Calu3 (cell line): ENCODE data around the gene SLC16A2. TPM values are rescaled to one million over a fixed set of nuclear protein-coding genes. Genes with fewer than 3 reads are reported as not detected.

ENCODE experiments used
- BruUV-seq: library from RNA; stranded (reverse); fragments of 400-500 nt; replicated peaks from 2 replicates; lab custom pipeline; 2021; lab: Mats Ljungman, UMichigan
- CTCF ChIA-PET: fragments of 300-600 bp; sonication (Branson Sonifier 250); formaldehyde crosslinking; loops from one replicate; lab custom pipeline; 2022; ENCODE audit warnings: antibody characterized with exemption; lab: Charles Lee
- DNase-seq: peaks from one replicate; pipeline ENCODE4 v3.0.0; 2022
- H3K27ac Mint-ChIP-seq: one replicate; pipeline ENCODE4 v1.8.0; 2022; ENCODE audit warnings: mixed read lengths; ENCODE audit not compliant: unreplicated experiment
- H3K27me3 Mint-ChIP-seq: one replicate; pipeline ENCODE4 v1.8.0; 2022; ENCODE audit warnings: mixed read lengths; ENCODE audit not compliant: unreplicated experiment
- H3K36me3 Mint-ChIP-seq: one replicate; pipeline ENCODE4 v1.8.0; 2022; ENCODE audit warnings: mild to moderate bottlenecking, moderate library complexity, mixed read lengths; ENCODE audit not compliant: insufficient read depth, unreplicated experiment
- H3K4me1 Mint-ChIP-seq: one replicate; pipeline ENCODE4 v1.8.0; 2022; ENCODE audit warnings: mild to moderate bottlenecking, low read depth, mixed read lengths; ENCODE audit not compliant: unreplicated experiment
- H3K4me3 Mint-ChIP-seq: one replicate; pipeline ENCODE4 v1.8.0; 2022; ENCODE audit warnings: mild to moderate bottlenecking, low read depth, moderate library complexity, mixed read lengths; ENCODE audit not compliant: unreplicated experiment
- H3K9me3 Mint-ChIP-seq: one replicate; pipeline ENCODE4 v1.8.0; 2022; ENCODE audit warnings: low read depth, mixed read lengths; ENCODE audit not compliant: unreplicated experiment
- CTCF ChIP-seq: fragments of 200-600 bp; IDR thresholded peaks from one replicate; pipeline ENCODE4 v1.8.0; 2022; ENCODE audit warnings: antibody characterized with exemption; ENCODE audit not compliant: unreplicated experiment
- intact Hi-C: fragments of 100-400 bp; cut with micrococcal nuclease; formaldehyde crosslinking; loops from one replicate; pipeline ENCODE4 v1.10.0; 2022; ENCODE audit not compliant: unreplicated experiment
- total RNA-seq: library from RNA; stranded (reverse); gene quantifications from 2 replicates; pipeline ENCODE4 v1.2.3, GENCODE V29; 2022

SLC16A2 gene
- total RNA-seq, 1 experiment from 2014 or later = 0.59 TPM

DNA sequence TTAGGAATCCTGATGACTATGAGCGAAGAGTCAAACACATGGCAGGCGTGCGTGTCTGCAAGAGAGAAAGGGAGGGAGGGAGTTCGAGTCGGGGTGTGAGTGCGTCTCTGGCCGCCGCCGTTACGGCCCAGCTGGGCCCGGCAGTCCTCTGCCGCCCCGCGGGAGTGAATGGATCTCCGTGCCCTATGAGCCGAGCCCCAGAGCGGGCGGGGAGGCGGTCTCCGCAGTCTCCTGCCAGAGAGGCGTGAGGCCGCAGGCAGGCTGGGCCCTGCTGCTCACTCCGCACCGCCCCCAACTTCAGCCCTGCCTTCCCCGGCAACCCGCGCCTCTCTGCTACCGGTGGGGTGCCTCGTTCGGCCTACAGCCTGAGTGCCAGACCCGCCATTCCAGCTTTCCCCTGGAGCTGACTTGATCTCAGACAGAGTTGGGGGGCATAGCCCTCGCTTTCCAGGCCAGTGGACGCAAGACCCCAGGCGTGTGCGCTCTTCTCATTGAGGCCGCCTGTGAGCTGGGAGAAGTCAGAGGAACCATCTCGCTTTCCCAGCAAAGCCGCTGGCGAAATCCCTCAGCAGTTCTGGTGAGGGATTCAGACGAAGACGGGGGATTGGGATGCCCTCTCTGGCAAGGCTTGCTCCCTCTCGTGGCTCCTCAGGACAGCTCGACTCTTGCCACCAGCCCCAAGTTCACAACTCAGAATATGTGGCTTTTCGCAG lies 1.4 kb downstream of the SLC16A2 start:
- no peak overlapping the region for H3K27ac Mint-ChIP-seq
- H3K9me3 Mint-ChIP-seq = no peaks in the 10 kb centered on the region
- peak overlapping the region; percentile 39 for H3K4me3 Mint-ChIP-seq
- DNase-seq = peak; percentile 1
- CTCF ChIA-PET = no interaction called here
- intact Hi-C loops = no loop called here
- no peak for TF ChIP-seq CTCF
- peaks cover 44% of the 10 kb centered on the region for H3K27me3 Mint-ChIP-seq
- no TSS peak for BruUV-seq
- H3K4me1 Mint-ChIP-seq = no peaks in the 10 kb centered on the region
- H3K36me3 Mint-ChIP-seq = peaks cover 16% of the 10 kb centered on the region

GRCh38 chrX:74423289-74423998 lies 2.2 kb downstream of the SLC16A2 start:
- intact Hi-C loops = no loop called here
- H3K36me3 Mint-ChIP-seq = peaks cover 16% of the 10 kb centered on the region
- no peaks in the 10 kb centered on the region for H3K9me3 Mint-ChIP-seq
- CTCF ChIA-PET = no interaction called here
- H3K4me1 Mint-ChIP-seq = no peaks in the 10 kb centered on the region
- peaks cover 51% of the 10 kb centered on the region for H3K27me3 Mint-ChIP-seq
- H3K4me3 Mint-ChIP-seq = no peak overlapping the region
- no peak for DNase-seq
- BruUV-seq = no TSS peak
- no peak overlapping the region for H3K27ac Mint-ChIP-seq
- TF ChIP-seq CTCF = no peak

DNA sequence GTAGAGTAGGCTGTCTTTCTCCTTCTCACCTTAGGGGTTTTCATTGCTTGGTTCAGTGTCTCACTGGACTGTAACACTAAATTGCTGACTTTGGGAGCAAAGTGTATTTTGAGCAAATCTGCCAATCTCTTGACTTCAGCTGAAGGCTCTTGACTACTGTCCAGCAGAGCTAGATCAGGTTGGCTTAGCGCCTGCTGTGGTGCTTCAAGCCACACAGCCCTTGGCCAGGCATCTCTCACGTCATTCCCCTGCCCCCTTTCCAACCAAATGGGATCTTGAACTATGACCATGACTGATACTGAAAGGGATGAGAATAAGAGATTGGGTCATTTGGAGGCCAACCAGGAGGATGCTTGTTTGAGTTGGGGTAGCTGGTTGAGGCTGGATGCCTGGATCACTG lies 4.8 kb downstream of the SLC16A2 start:
- intact Hi-C loops = no loop called here
- CTCF ChIA-PET = no interaction called here
- Mint-ChIP-seq H3K9me3 (no peaks in the 10 kb centered on the region), H3K27me3 (peaks cover 49% of the 10 kb centered on the region), H3K4me3 (no peak overlapping the region), H3K27ac (no peak overlapping the region), H3K36me3 (peaks cover 4% of the 10 kb centered on the region), H3K4me1 (no peaks in the 10 kb centered on the region)
- no peak for TF ChIP-seq CTCF
- BruUV-seq = no TSS peak
- DNase-seq = no peak

GRCh38 chrX:74426615-74427014 lies 5.3 kb downstream of the SLC16A2 start:
- no peak for TF ChIP-seq CTCF
- Mint-ChIP-seq H3K9me3 (no peaks in the 10 kb centered on the region), H3K27me3 (peaks cover 44% of the 10 kb centered on the region), H3K27ac (no peak overlapping the region), H3K36me3 (no peaks in the 10 kb centered on the region), H3K4me1 (no peaks in the 10 kb centered on the region), H3K4me3 (no peak overlapping the region)
- BruUV-seq = no TSS peak
- CTCF ChIA-PET = no interaction called here
- intact Hi-C loops = no loop called here
- no peak for DNase-seq
